Activated CD4-positive, alpha-beta T cell treated with anti-CD3 and anti-CD28 coated beads, Interleukin-2, Interleukin-6, amounts not matched to agents 100 ng/mL and 50 ng/mL, durations not matched to agents 16 hours and 8 hours (primary cell): ENCODE measurements around the gene SPOCK1.

Experiments used
- DNase-seq: peaks from one replicate; pipeline ENCODE4 v3.0.0-alpha.2; 2020

Gene SPOCK1

GRCh38 chr5:137136991-137137632 is 362.0 kb downstream of the SPOCK1 start:
- no peak for DNase-seq

- no peak for DNase-seq
These were observed 364.1 kb downstream of the SPOCK1 start for GRCh38 chr5:137134920-137135532.

GRCh38 chr5:137129886-137130680 is 369.0 kb downstream of the SPOCK1 start:
- no peak for DNase-seq

- no peak for DNase-seq
These were observed 371.1 kb downstream of the SPOCK1 start for GRCh38 chr5:137128012-137128411.

GRCh38 chr5:137126829-137127228 is 372.3 kb downstream of the SPOCK1 start:
- DNase-seq = no peak

- DNase-seq = no peak
These were observed 376.6 kb downstream of the SPOCK1 start for GRCh38 chr5:137122558-137122957.

GRCh38 chr5:137122075-137122474 is 377.1 kb downstream of the SPOCK1 start:
- DNase-seq = no peak

- DNase-seq = no peak
These were observed 379.8 kb downstream of the SPOCK1 start for GRCh38 chr5:137119321-137119720.

- no peak for DNase-seq
These were observed 380.5 kb downstream of the SPOCK1 start for GRCh38 chr5:137118629-137119028.

- DNase-seq = no peak
These were observed 384.0 kb downstream of the SPOCK1 start for GRCh38 chr5:137115152-137115551.

- no peak for DNase-seq
These were observed 384.6 kb downstream of the SPOCK1 start for GRCh38 chr5:137114529-137114928.

- no peak for DNase-seq
These were observed 385.2 kb downstream of the SPOCK1 start for GRCh38 chr5:137113939-137114338.

GRCh38 chr5:137113161-137113560 is 386.0 kb downstream of the SPOCK1 start:
- no peak for DNase-seq

GRCh38 chr5:137105351-137106035 is 393.6 kb downstream of the SPOCK1 start:
- DNase-seq = no peak

GRCh38 chr5:137101544-137101943 is 397.6 kb downstream of the SPOCK1 start:
- DNase-seq = no peak

GRCh38 chr5:137099651-137100050 is 399.5 kb downstream of the SPOCK1 start:
- no peak for DNase-seq

GRCh38 chr5:137098663-137099062 is 400.5 kb downstream of the SPOCK1 start:
- no peak for DNase-seq

- no peak for DNase-seq
These were observed 400.9 kb downstream of the SPOCK1 start for GRCh38 chr5:137098238-137098637.

GRCh38 chr5:137097203-137097602 is 401.9 kb downstream of the SPOCK1 start:
- DNase-seq = no peak

- DNase-seq = no peak
These were observed 402.7 kb downstream of the SPOCK1 start for GRCh38 chr5:137096149-137097103.

- no peak for DNase-seq
These were observed 403.5 kb downstream of the SPOCK1 start for GRCh38 chr5:137095597-137095996.

- DNase-seq = no peak
These were observed 406.3 kb downstream of the SPOCK1 start for GRCh38 chr5:137092831-137093230.
